ENCODE data around the gene PITPNC1. TPM values are rescaled to one million over a fixed set of nuclear protein-coding genes. Genes with fewer than 3 reads are reported as not detected.

Gene PITPNC1
- total and polyA plus RNA-seq, 2 of the 13 experiments (the other 11 are each of a cell fraction or from before 2014, with no cell fraction given) = 4.1 to 5.7 TPM

GRCh38 chr17:67528751-67529436 is 151.8 kb downstream of the PITPNC1 start (continued):
- TF ChIP-seq ZNF281 (CRISPR knock-in tag; IDR thresholded peaks at IDR 0.05; ENCODE audit: borderline replicate concordance) (peak; percentile 52; the same call in 1 of the 2 replicates), SETDB1 (CRISPR knock-in tag; IDR thresholded peaks at IDR 0.05; ENCODE audit: borderline replicate concordance) (no peak), TFDP2 (CRISPR knock-in tag; IDR thresholded peaks at IDR 0.05) (peak; percentile 50), ZNF224 (CRISPR knock-in tag; IDR thresholded peaks at IDR 0.05) (no peak), ZNF609 (CRISPR knock-in tag; IDR thresholded peaks at IDR 0.05; ENCODE audit: borderline replicate concordance) (peak; percentile 58; the same call in 1 of the 2 replicates), ZBTB4 (CRISPR knock-in tag; IDR thresholded peaks at IDR 0.05; ENCODE audit: borderline replicate concordance) (no peak), ZFP1 (CRISPR knock-in tag; IDR thresholded peaks at IDR 0.05) (0 out of 2 replicates have a peak, but pooled peaks have one; percentile 31), MAFG (CRISPR knock-in tag; IDR thresholded peaks at IDR 0.05) (no peak), NFKBIZ (CRISPR knock-in tag; IDR thresholded peaks at IDR 0.05) (no peak), SYNCRIP (IDR thresholded peaks at IDR 0.05; ENCODE audit: insufficient read depth, low read depth, low read length) (no peak), ZNF432 (CRISPR knock-in tag; IDR thresholded peaks at IDR 0.05; ENCODE audit: borderline replicate concordance) (no peak), ZNF75D (CRISPR knock-in tag; IDR thresholded peaks at IDR 0.05; ENCODE audit: borderline replicate concordance) (no peak), RORA (CRISPR knock-in tag; IDR thresholded peaks at IDR 0.05) (no peak), ZNF639 (CRISPR knock-in tag; conservative IDR thresholded peaks at IDR 0.05) (no peak; the same call in 1 of the 2 replicates)
